ENCODE data around the gene MESP1.
A peak's percentile ranks its signal among the peaks of the same experiment; 100 is the strongest.

The MESP1 gene

GRCh38 chr15:89750560-89751542 lies at the start of gene MESP1:
MESP1 (minus strand) TSS chr15:89751249; CDS start chr15:89751231, 18 bp downstream.
- TF ChIP-seq CTCF (IDR thresholded peaks at IDR 0.05; ENCODE audit: low read depth, low read length, missing control alignments) = peak; percentile 51
- DNase-seq (ENCODE audit: extremely low read depth, low read depth) = peak; percentile 56
- H3K4me3 ChIP-seq (replicated peaks; ENCODE audit: low read depth, low read length) = peak within 1 kb of the TSS; percentile 47

- TF ChIP-seq CTCF (IDR thresholded peaks at IDR 0.05; ENCODE audit: low read depth, low read length, missing control alignments) = no peak
- no peak for DNase-seq (ENCODE audit: extremely low read depth, low read depth)
- H3K4me3 ChIP-seq (replicated peaks; ENCODE audit: low read depth, low read length) = no peak overlapping the region
These were observed 49.0 kb upstream of the MESP1 start for GRCh38 chr15:89799918-89800498.

- no peak for TF ChIP-seq CTCF (IDR thresholded peaks at IDR 0.05; ENCODE audit: low read depth, low read length, missing control alignments)
- DNase-seq (ENCODE audit: extremely low read depth, low read depth) = no peak
- H3K4me3 ChIP-seq (replicated peaks; ENCODE audit: low read depth, low read length) = no peak overlapping the region
These were observed 48.2 kb upstream of the MESP1 start for GRCh38 chr15:89799011-89799911.

- no peak for TF ChIP-seq CTCF (IDR thresholded peaks at IDR 0.05; ENCODE audit: low read depth, low read length, missing control alignments)
- DNase-seq (ENCODE audit: extremely low read depth, low read depth) = no peak
- H3K4me3 ChIP-seq (replicated peaks; ENCODE audit: low read depth, low read length) = no peak overlapping the region
These were observed 46.7 kb upstream of the MESP1 start for GRCh38 chr15:89797678-89798201.

- no peak for DNase-seq (ENCODE audit: extremely low read depth, low read depth)
- no peak overlapping the region for H3K4me3 ChIP-seq (replicated peaks; ENCODE audit: low read depth, low read length)
- TF ChIP-seq CTCF (IDR thresholded peaks at IDR 0.05; ENCODE audit: low read depth, low read length, missing control alignments) = no peak
These were observed 44.9 kb upstream of the MESP1 start for GRCh38 chr15:89795996-89796395.

- no peak overlapping the region for H3K4me3 ChIP-seq (replicated peaks; ENCODE audit: low read depth, low read length)
- TF ChIP-seq CTCF (IDR thresholded peaks at IDR 0.05; ENCODE audit: low read depth, low read length, missing control alignments) = no peak
- no peak for DNase-seq (ENCODE audit: extremely low read depth, low read depth)
These were observed 43.7 kb upstream of the MESP1 start for GRCh38 chr15:89794627-89795241.

Data from HFF-Myc (cell line).